Activated CD8-positive, alpha-beta memory T cell treated with anti-CD3 and anti-CD28 coated beads, Interleukin-2, amount 50 U/mL, for 48 hours (primary cell): ENCODE data around the gene BCOR.

ENCODE experiments used
- DNase-seq: peaks from one replicate; pipeline ENCODE4 v3.0.0-alpha.2; 2020

Gene BCOR

GRCh38 chrX:40111868-40112267 lies 14.1 kb upstream of the BCOR start:
- DNase-seq: no peak

GRCh38 chrX:40109288-40110008 lies 11.7 kb upstream of the BCOR start:
- DNase-seq: peak; percentile 71

- DNase-seq: peak; percentile 76
Observed at GRCh38 chrX:40108959-40109287, 11.2 kb upstream of the BCOR start.

GRCh38 chrX:40108162-40108958 lies 10.6 kb upstream of the BCOR start:
- no peak for DNase-seq

- DNase-seq: no peak
Observed at GRCh38 chrX:40107291-40108161, 9.8 kb upstream of the BCOR start.

GRCh38 chrX:40106676-40107290 lies 9.0 kb upstream of the BCOR start:
- DNase-seq: no peak

GRCh38 chrX:40105835-40106675 lies 8.3 kb upstream of the BCOR start:
- DNase-seq: peak; percentile 81

- DNase-seq: peak; percentile 64
Observed at GRCh38 chrX:40104985-40105834, 7.5 kb upstream of the BCOR start.

GRCh38 chrX:40104630-40104984 lies 6.8 kb upstream of the BCOR start:
- no peak for DNase-seq

- no peak for DNase-seq
Observed at GRCh38 chrX:40103565-40104323, 6.0 kb upstream of the BCOR start.

- DNase-seq: no peak
Observed at GRCh38 chrX:40102393-40103381, 4.9 kb upstream of the BCOR start.

- no peak for DNase-seq
Observed at GRCh38 chrX:40101430-40101802, 3.7 kb upstream of the BCOR start.

GRCh38 chrX:40100537-40101429 lies 3.0 kb upstream of the BCOR start:
- DNase-seq: no peak

- DNase-seq: no peak
Observed at GRCh38 chrX:40100141-40100536, 2.4 kb upstream of the BCOR start.

GRCh38 chrX:40099055-40099958 lies 1.5 kb upstream of the BCOR start:
- DNase-seq: peak; percentile 66

- peak; percentile 64 for DNase-seq
Observed at GRCh38 chrX:40098264-40099054, 701 bp upstream of the BCOR start.
